Measurements from ENCODE around the gene GOLGA8N.

The GOLGA8N gene

GRCh38 chr15:32651229-32651837, 58.1 kb downstream of the GOLGA8N start:
- peak; percentile 62 for DNase-seq (ENCODE audit: low spot score)

DNA sequence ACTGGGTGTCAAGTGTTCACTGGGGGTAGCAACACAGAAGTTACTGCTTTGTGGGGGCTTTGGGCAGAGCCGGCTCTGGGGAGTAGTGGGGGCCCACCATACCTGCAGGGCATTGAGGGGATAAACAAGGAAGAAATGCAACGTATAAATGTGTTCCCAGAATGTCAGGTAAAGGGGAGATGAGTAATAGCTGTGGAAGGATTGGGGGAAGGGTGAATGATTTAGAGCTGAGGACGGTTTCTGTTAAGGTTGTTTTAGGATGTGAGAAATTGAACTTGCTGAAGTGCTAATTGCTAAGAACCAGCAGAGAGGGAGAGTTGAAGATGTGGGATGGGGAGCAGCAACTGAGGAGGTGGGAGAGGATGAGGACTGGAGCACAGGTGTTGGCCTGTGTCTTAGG, 58.9 kb downstream of the GOLGA8N start:
- no peak for DNase-seq (ENCODE audit: low spot score)

DNA sequence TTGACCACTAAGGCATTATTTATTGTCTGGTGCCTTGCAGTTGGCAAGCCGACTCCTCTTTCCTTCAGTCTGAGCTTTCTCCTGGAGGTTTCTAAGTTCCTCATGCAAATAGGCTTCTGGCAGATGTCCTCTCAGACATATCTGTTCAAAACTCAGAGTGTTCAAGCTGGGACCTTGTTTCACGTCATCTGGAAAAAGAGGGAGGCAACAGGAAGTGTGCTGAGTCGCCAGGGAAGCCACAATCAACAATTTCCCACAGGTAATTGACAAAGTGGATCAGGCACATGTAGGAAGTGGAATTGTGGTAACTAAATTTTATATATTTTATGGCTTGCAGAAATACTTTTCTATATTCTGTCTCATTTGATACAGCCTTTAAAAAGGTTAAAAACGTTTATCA, 62.8 kb downstream of the GOLGA8N start:
- no peak for DNase-seq (ENCODE audit: low spot score)

GRCh38 chr15:32656496-32656895, 63.2 kb downstream of the GOLGA8N start:
- DNase-seq (ENCODE audit: low spot score), result no peak
